Osteocyte (in vitro differentiated cells): ENCODE measurements around the gene FAM170B. TPM values are rescaled to one million over a fixed set of nuclear protein-coding genes. Genes with fewer than 3 reads are reported as not detected.

ENCODE experiments used
- DNase-seq: peaks from one replicate; pipeline ENCODE4 v3.0.0; 2021; ENCODE audit warnings: mixed read lengths; ENCODE audit not compliant: unreplicated experiment; ENCODE audit errors: extremely low spot score
- H3K27ac Mint-ChIP-seq: one replicate; pipeline ENCODE4 v1.8.0; 2021; ENCODE audit warnings: mild to moderate bottlenecking, mixed read lengths; ENCODE audit not compliant: unreplicated experiment
- H3K27me3 Mint-ChIP-seq: one replicate; pipeline ENCODE4 v1.8.0; 2021; ENCODE audit warnings: mixed read lengths; ENCODE audit not compliant: unreplicated experiment
- H3K36me3 Mint-ChIP-seq: one replicate; pipeline ENCODE4 v1.8.0; 2021; ENCODE audit warnings: mixed read lengths; ENCODE audit not compliant: unreplicated experiment
- H3K4me1 Mint-ChIP-seq: one replicate; pipeline ENCODE4 v1.8.0; 2021; ENCODE audit warnings: mixed read lengths; ENCODE audit not compliant: unreplicated experiment
- H3K4me3 Mint-ChIP-seq: one replicate; pipeline ENCODE4 v1.8.0; 2021; ENCODE audit warnings: mild to moderate bottlenecking, moderate library complexity, mixed read lengths; ENCODE audit not compliant: unreplicated experiment
- H3K9me3 Mint-ChIP-seq: one replicate; pipeline ENCODE4 v1.8.0; 2021; ENCODE audit warnings: mixed read lengths; ENCODE audit not compliant: unreplicated experiment
- total RNA-seq: library from RNA; stranded (reverse); gene quantifications from 2 replicates; pipeline ENCODE4 v1.2.1, GENCODE V29; 2021
- TF ChIP-seq, protein P1 (sequence below): fragments of 200-600 bp; sonication (generic); IDR thresholded peaks from 2 replicates; pipeline ENCODE4 v1.5.0; 2021; ENCODE audit warnings: antibody characterized with exemption, mild to moderate bottlenecking, moderate library complexity

Gene FAM170B
- total RNA-seq, 1 donor from 2014 or later, result not detected

DNA sequence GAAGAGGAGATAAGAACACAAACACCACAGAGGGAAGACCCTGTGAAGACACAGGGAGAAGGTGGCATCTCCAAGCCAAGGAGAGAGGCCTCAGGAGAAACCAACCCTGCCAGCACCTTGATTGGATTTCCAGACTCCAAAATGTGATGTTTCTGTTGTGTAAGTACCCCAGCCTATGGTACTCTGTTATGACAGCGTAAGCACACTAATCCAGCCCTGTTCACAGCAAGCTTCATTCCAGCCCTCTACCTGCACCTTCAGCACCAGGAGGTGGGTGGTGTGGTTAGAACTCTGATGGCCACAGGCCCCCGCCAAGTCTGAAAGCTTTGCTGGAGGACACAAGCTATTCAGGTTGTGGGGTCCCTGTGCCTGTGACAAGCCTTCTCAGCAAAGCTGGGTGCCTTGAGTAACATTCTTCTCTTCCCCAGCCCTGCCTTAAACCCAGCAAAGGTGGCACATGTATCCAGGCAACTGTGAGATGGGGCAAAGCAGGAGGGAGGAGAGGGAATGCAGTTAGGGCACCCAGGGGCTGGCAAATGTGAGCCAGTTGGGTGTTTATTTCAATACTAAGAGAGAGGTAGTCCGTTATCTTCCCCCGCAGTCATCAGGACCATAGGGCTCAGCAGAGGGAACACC is 23.0 kb downstream of the FAM170B start:
- Mint-ChIP-seq H3K27me3 (peaks cover 13% of the 10 kb centered on the region), H3K36me3 (no peaks in the 10 kb centered on the region), H3K4me3 (no peak overlapping the region), H3K4me1 (peaks cover 12% of the 10 kb centered on the region), H3K27ac (no peak overlapping the region), H3K9me3 (no peaks in the 10 kb centered on the region)
- peak; percentile 59 for DNase-seq
- TF ChIP-seq, protein P1, sequence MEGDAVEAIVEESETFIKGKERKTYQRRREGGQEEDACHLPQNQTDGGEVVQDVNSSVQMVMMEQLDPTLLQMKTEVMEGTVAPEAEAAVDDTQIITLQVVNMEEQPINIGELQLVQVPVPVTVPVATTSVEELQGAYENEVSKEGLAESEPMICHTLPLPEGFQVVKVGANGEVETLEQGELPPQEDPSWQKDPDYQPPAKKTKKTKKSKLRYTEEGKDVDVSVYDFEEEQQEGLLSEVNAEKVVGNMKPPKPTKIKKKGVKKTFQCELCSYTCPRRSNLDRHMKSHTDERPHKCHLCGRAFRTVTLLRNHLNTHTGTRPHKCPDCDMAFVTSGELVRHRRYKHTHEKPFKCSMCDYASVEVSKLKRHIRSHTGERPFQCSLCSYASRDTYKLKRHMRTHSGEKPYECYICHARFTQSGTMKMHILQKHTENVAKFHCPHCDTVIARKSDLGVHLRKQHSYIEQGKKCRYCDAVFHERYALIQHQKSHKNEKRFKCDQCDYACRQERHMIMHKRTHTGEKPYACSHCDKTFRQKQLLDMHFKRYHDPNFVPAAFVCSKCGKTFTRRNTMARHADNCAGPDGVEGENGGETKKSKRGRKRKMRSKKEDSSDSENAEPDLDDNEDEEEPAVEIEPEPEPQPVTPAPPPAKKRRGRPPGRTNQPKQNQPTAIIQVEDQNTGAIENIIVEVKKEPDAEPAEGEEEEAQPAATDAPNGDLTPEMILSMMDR, result no peak

DNA sequence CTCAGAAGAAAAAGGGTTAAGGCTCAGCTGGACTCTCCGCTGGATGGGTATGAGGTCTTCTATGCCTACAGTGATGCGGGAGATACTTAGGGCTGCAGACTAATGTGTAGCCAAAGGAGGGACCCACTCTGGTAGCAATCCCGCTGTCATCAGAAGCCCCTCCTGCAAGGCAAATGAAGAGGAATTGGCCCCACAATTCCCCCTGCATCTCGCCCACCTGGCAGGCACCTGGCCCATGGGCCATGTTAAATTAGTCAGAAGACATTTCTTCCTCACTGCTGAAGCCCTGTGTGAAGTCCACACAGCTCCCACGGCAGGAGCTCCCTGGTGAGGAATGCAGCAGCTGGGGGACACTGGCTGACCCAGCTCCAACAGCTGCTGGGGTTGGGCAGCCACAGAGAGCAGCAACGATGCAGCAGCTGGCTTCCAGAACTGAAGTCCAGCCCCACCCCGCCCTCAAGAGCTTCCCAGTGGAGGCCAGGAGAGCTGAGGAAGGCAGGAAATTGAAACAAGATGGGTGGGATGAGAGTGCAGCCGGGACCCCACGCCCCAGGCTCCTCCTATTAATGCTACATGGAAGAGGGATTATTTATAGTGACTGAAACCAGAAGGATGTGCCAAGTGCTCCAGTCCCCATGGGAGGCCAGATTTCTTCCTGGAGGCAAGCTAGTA is 24.0 kb downstream of the FAM170B start:
- Mint-ChIP-seq H3K9me3 (no peaks in the 10 kb centered on the region), H3K4me1 (peaks cover 10% of the 10 kb centered on the region), H3K4me3 (no peak overlapping the region), H3K27ac (no peak overlapping the region), H3K27me3 (peaks cover 14% of the 10 kb centered on the region), H3K36me3 (no peaks in the 10 kb centered on the region)
- DNase-seq, result no peak
- TF ChIP-seq, protein P1, result no peak

DNA sequence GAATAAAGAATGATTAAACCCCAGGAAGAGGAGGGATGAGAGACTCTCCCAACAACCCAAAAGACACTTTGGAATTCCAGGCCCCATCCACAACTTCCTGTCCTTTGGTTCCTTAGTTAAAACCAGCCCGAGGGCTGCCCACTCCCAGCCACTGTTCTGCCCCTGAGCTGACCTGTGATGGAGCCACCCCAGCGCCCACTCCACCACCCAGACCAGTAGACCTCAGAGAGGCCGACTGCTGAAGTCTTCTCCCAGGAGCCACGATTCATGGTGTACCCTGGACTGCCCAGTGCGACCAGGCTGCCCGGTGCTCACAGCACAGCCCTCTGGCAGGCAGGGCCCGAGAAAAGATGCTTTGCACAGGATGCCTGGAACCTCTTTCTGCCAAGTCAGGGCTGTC is 25.2 kb downstream of the FAM170B start:
- Mint-ChIP-seq H3K9me3 (no peaks in the 10 kb centered on the region), H3K27me3 (peaks cover 8% of the 10 kb centered on the region), H3K27ac (no peak overlapping the region), H3K4me3 (no peak overlapping the region), H3K4me1 (peaks cover 8% of the 10 kb centered on the region), H3K36me3 (no peaks in the 10 kb centered on the region)
- TF ChIP-seq, protein P1, result no peak
- DNase-seq, result no peak

DNA sequence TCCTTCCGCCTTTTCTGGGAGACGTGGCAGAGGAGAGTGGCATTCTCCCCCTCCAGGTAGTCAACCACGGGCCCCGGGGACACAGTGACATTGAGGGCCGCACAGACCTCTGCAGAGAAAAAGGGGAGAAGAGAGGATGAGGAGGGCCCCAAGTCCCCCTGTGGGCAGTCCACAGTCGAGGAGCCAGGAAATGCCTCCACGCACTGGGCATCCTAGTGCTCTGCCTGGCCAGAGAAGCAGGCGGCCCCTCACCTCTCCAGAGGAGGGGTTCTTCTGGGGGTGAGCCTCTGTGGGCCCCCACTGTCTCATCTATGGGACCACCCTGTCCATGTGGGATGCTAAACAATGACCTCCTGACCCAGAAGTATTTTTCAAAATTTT is 25.9 kb downstream of the FAM170B start:
- H3K36me3 Mint-ChIP-seq, result no peaks in the 10 kb centered on the region
- peaks cover 8% of the 10 kb centered on the region for H3K4me1 Mint-ChIP-seq
- DNase-seq, result no peak
- peaks cover 7% of the 10 kb centered on the region for H3K27me3 Mint-ChIP-seq
- TF ChIP-seq, protein P1, result no peak
- no peak overlapping the region for H3K4me3 Mint-ChIP-seq
- no peak overlapping the region for H3K27ac Mint-ChIP-seq
- no peaks in the 10 kb centered on the region for H3K9me3 Mint-ChIP-seq

DNA sequence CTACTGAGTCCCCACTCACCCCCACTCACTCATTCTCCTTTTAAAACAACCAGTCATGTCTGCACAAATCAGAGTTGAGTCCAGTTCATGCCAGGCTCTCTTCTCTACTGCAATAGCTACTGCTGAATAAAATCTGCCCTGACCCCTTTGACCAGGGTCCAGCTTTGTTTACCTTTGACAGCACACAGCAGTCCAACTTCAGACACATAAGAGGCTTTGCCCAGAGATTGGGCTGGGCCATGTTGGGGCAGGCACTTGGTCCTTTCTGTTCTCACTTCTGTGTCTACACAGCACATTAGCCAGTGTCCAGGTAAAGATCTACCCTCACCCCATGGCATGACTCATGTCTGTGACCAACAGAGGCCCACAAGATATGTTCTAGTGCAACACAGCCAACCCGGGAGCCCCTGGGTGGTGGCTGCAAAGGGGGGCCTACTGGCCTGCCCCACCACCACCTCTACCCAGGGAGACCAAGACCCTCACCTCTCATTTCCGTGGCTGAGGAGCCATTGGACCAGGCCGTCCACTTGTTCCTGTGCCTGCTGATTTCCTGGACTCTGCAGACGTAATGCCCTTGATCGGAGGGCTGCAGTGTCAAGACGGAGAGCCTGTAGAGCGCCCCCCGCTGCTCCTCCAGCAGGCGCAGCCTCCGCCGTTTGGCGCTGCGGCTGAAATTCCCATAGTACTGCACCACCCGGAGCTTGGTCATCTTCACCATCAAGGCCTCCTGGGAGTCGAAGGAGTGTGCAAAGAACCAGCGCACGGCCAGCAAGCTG is 26.5 kb downstream of the FAM170B start:
- Mint-ChIP-seq H3K27me3 (peaks cover 7% of the 10 kb centered on the region), H3K4me3 (no peak overlapping the region), H3K27ac (no peak overlapping the region), H3K9me3 (no peaks in the 10 kb centered on the region), H3K36me3 (no peaks in the 10 kb centered on the region), H3K4me1 (peaks cover 8% of the 10 kb centered on the region)
- TF ChIP-seq, protein P1, result no peak
- DNase-seq, result no peak
